NCI-H1048 (cell line): ENCODE data around the gene ODAPH.

ENCODE experiments used
- DNase-seq: peaks from one replicate; lab custom pipeline; 2025; lab: John Stamatoyannopoulos, UW

ODAPH gene

GRCh38 chr4:75544870-75545269 lies 11.0 kb upstream of the ODAPH start:
- DNase-seq = no peak

DNA sequence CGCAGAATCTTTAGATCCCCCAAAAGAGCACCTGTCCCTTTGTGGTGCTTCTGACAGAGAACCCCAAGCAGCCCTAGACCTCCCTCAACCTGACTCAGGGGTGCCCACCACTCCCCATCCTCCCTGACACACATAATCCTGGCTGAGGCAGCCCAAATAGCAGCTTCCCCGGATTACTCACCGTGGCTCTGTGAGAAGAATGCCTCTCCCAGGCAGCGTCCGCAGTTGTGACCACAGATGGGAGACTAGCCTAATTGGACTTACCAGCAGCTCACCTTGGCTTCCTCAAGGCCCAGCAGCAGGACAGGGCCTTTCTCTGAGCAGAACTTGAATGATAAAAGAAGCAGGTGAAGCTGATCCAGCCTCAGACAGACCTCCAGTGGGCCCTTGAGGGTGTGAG lies 10.3 kb upstream of the ODAPH start:
- DNase-seq = no peak

DNA sequence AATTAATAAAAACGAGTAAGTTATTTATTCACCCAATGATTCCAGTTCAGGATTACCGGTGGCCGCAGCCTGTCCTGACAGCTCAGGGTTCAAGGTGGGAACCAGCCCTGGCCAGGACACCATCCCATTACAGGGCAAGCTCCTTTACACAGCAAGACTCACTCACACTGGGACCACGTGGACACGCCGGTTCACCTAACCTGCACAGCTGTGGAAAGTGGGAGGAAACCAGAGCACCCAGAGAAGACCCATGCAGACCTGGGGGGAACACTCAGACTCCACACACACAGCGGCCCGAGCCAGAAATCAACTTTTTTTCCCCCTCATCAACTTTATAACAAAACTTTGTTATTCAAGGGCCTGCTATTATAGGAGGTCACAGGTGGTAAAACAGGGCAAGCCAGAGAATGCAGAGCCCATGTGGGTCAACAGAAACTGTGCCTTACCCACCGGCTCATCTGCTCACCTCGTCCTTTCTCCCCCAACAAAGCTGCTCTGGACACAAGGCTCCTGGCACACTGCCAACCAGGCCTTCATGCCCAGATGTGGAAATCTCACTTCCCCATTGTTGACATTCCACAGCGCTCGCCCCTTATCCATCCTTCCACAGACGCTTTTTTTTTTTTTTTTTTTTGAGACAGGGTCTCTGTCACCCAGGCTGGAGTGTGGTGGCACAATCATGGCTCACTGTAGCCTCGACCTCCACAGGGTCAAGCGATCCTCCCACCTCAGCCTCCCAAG lies 8.0 kb upstream of the ODAPH start:
- DNase-seq = no peak

- no peak for DNase-seq
Measured at GRCh38 chr4:75549019-75549418, 6.8 kb upstream of the ODAPH start.

DNA sequence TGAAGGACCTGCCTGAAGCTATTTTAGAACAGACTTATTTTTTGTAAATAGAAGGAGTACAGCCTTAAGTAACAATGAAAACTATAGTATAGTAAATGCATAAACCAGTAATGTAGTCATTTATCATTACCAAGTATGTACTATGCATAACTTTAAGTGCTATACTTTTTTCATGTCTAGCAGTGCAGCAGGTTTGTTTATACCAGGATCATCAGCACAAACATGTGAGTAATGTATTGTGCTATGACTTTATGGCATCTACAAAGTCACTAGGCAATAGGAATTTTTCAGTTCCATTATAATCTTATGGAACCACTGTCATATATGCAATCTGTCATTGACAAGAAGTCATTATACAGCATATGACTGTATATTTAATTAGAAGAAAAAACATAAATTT lies 3.4 kb upstream of the ODAPH start:
- no peak for DNase-seq

GRCh38 chr4:75557696-75558095 lies 1.8 kb downstream of the ODAPH start:
- no peak for DNase-seq

- DNase-seq = no peak
Measured at GRCh38 chr4:75561789-75562188, 5.9 kb downstream of the ODAPH start.

- DNase-seq = no peak
Measured at GRCh38 chr4:75564023-75564422, 8.2 kb downstream of the ODAPH start.

DNA sequence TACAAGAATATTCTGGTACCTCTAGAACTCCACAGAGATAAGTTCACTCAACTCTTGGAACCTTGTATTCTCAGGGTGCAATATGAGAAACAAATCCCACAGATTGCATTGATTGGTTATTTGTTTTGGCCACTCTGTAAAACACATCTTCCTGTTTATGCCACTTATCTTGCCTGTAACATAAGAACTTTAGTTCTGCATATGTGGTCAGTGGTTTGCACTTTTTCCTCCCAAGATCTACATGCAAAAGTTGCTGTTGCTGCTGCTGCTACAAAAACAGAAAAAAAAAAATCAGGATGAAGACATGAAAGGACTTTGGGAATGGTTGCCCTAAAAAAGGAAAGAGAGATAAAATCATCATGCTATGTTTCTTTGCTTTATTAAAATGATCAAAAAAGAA lies 9.6 kb downstream of the ODAPH start:
- no peak for DNase-seq

DNA sequence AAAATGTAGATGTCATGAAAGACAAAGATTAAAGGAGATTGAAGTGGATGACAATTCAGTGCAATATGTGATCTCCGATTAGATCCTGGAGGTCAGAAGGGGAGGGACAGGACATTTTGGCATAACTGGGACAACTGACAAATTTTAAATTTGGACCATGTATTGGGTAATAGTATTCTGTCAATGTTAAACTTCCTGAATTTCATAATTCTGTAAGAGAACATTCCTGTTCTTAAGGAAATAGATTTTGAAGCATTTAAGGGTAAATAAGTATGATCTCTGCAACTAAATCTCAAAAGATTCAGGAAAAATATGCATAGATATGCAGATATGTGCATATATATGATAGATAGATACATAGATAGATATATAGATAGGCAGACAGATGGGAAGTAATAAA lies 11.0 kb downstream of the ODAPH start:
- no peak for DNase-seq

GRCh38 chr4:75567725-75568124 lies 11.9 kb downstream of the ODAPH start:
- no peak for DNase-seq

- DNase-seq = no peak
Measured at GRCh38 chr4:75584067-75584466, 28.2 kb downstream of the ODAPH start.

DNA sequence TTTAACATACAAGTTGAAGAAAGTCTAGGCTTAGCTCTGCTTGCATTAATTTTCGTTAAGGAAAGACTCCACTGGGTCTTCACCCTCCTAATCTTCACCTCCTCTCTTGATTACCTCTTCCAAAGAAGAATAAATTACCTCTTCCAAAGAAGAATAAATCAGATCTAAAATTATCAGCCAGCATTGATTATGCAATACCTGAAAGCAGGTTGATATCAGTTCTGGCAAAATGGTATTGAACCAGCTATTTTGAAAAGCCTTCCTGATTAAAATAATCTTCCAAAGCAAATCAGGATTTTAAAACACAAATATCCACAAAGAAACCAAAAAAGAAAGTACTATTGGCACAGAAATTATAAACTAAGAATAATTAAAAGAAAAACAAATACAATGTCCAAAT lies 37.5 kb downstream of the ODAPH start:
- no peak for DNase-seq

- no peak for DNase-seq
Measured at GRCh38 chr4:75596061-75596460, 40.2 kb downstream of the ODAPH start.

- no peak for DNase-seq
Measured at GRCh38 chr4:75598390-75598789, 42.5 kb downstream of the ODAPH start.

DNA sequence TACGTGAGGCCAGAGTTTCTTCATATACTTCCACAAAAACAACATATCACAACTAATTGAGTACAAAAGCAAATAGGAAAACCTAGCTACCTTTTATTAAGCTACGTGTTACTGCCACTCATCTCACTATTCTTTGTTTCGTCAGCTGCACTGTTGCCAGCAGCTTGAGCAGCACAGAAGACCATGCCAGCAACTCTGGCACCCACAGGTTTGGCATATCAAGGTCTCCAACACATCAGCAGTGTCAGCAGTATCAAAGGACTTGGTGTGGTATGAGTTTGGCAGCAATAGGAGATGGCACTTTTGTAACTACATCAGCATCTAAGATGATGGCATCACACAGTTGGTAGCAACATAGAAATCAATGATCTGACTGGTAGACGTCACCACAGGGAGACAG lies 43.8 kb downstream of the ODAPH start:
- DNase-seq = no peak

- DNase-seq = no peak
Measured at GRCh38 chr4:75605928-75606327, 50.1 kb downstream of the ODAPH start.

- DNase-seq = no peak
Measured at GRCh38 chr4:75612306-75612705, 56.4 kb downstream of the ODAPH start.
